H9 (cell line): ENCODE measurements around the gene KLHL7. TPM values are rescaled to one million over a fixed set of nuclear protein-coding genes. Genes with fewer than 3 reads are reported as not detected.

ENCODE experiments used
- DNase-seq: peaks from one replicate; pipeline ENCODE4 v3.0.0-alpha.2; 2017
- H2AFZ ChIP-seq: one replicate; pipeline ENCODE4 v1.6.1; 2013; ENCODE audit warnings: mild to moderate bottlenecking, low read length, control low read depth, moderate library complexity
- H2AK5ac ChIP-seq: 2 replicates; pipeline ENCODE4 v1.6.1; 2013; ENCODE audit warnings: low read length, control low read depth, mixed read lengths; ENCODE audit not compliant: insufficient read length
- H2BK120ac ChIP-seq: one replicate; pipeline ENCODE4 v1.6.1; 2013; ENCODE audit warnings: low read depth, mild to moderate bottlenecking, low read length, control low read depth, inconsistent platforms; ENCODE audit not compliant: poor library complexity, severe bottlenecking
- H2BK12ac ChIP-seq: 2 replicates; pipeline ENCODE4 v1.6.1; 2013; ENCODE audit warnings: low read length, control low read depth, mixed read lengths, low read depth; ENCODE audit not compliant: insufficient read length
- H2BK15ac ChIP-seq: 2 replicates; pipeline ENCODE4 v1.6.1; 2013; ENCODE audit warnings: low read depth, low read length, control low read depth
- H2BK20ac ChIP-seq: one replicate; pipeline ENCODE4 v1.6.1; 2013; ENCODE audit warnings: low read depth, mild to moderate bottlenecking, low read length, control low read depth, inconsistent platforms; ENCODE audit not compliant: poor library complexity, severe bottlenecking
- H2BK5ac ChIP-seq: 2 replicates; pipeline ENCODE4 v1.6.1; 2013; ENCODE audit warnings: low read length, control low read depth, mixed read lengths; ENCODE audit not compliant: insufficient read length
- H3K14ac ChIP-seq: 2 replicates; pipeline ENCODE4 v1.6.1; 2013; ENCODE audit warnings: low read length, control low read depth; ENCODE audit not compliant: insufficient read depth
- H3K18ac ChIP-seq: 2 replicates; pipeline ENCODE4 v1.6.1; 2013; ENCODE audit warnings: low read depth, mild to moderate bottlenecking, mixed read lengths, low read length, control low read depth; ENCODE audit not compliant: insufficient read length
- H3K23ac ChIP-seq: 2 replicates; pipeline ENCODE4 v1.6.1; 2013; ENCODE audit warnings: low read length, control low read depth, mixed read lengths, low read depth; ENCODE audit not compliant: insufficient read length
- H3K23me2 ChIP-seq: 2 replicates; pipeline ENCODE4 v1.6.1; 2013; ENCODE audit warnings: low read depth, mild to moderate bottlenecking, mixed read lengths, low read length, control low read depth; ENCODE audit not compliant: insufficient read length, poor library complexity, severe bottlenecking
- H3K27ac ChIP-seq: 2 replicates; pipeline ENCODE4 v1.5.1; 2013; ENCODE audit warnings: low read length, control low read depth, mixed read lengths, low read depth; ENCODE audit not compliant: insufficient read length
- H3K27me3 ChIP-seq: 2 replicates; pipeline ENCODE4 v1.6.1; 2013; ENCODE audit warnings: low read length, control low read depth, inconsistent platforms; ENCODE audit not compliant: insufficient read depth
- H3K4ac ChIP-seq: 2 replicates; pipeline ENCODE4 v1.6.1; 2013; ENCODE audit warnings: low read depth, mild to moderate bottlenecking, control low read depth, inconsistent platforms, low read length, moderate library complexity
- H3K4me1 ChIP-seq: 2 replicates; pipeline ENCODE4 v1.6.1; 2013; ENCODE audit warnings: low read length, control low read depth, inconsistent platforms; ENCODE audit not compliant: insufficient read depth
- H3K4me2 ChIP-seq: 2 replicates; pipeline ENCODE4 v1.6.1; 2013; ENCODE audit warnings: low read length, control low read depth, mixed read lengths; ENCODE audit not compliant: insufficient read length, insufficient read depth
- H3K56ac ChIP-seq: 2 replicates; pipeline ENCODE4 v1.6.1; 2013; ENCODE audit warnings: low read depth, mild to moderate bottlenecking, mixed read lengths, low read length, control low read depth; ENCODE audit not compliant: insufficient read length
- H3K79me1 ChIP-seq: 2 replicates; pipeline ENCODE4 v1.6.1; 2013; ENCODE audit warnings: low read depth, mild to moderate bottlenecking, moderate library complexity, low read length, control low read depth, inconsistent platforms; ENCODE audit not compliant: insufficient read depth, poor library complexity, severe bottlenecking
- H3K79me2 ChIP-seq: 2 replicates; pipeline ENCODE4 v1.6.1; 2013; ENCODE audit warnings: low read length, control low read depth, inconsistent platforms; ENCODE audit not compliant: insufficient read depth
- H3K9ac ChIP-seq: 2 replicates; pipeline ENCODE4 v1.6.1; 2013; ENCODE audit warnings: low read length, control low read depth, mixed read lengths; ENCODE audit not compliant: insufficient read length; ENCODE audit errors: extremely low read depth
- H3K9me3 ChIP-seq: one replicate; pipeline ENCODE4 v1.6.1; 2013; ENCODE audit warnings: low read depth, low read length, inconsistent platforms; ENCODE audit not compliant: control insufficient read depth
- H3T11ph ChIP-seq: one replicate; pipeline ENCODE4 v1.6.1; 2013; ENCODE audit warnings: mild to moderate bottlenecking, low read length, control low read depth, inconsistent platforms
- H4K20me1 ChIP-seq: one replicate; pipeline ENCODE4 v1.6.1; 2013; ENCODE audit not compliant: control insufficient read depth, insufficient read length, insufficient read depth
- H4K5ac ChIP-seq: 2 replicates; pipeline ENCODE4 v1.6.1; 2013; ENCODE audit warnings: low read depth, mild to moderate bottlenecking, mixed read lengths, low read length, control low read depth; ENCODE audit not compliant: insufficient read length
- H4K8ac ChIP-seq: replicated peaks from 2 replicates; pipeline ENCODE4 v1.6.1; 2013; ENCODE audit warnings: low read length, control low read depth, mixed read lengths, low read depth; ENCODE audit not compliant: insufficient read length
- H4K91ac ChIP-seq: 2 replicates; pipeline ENCODE4 v1.6.1; 2013; ENCODE audit warnings: low read depth, mild to moderate bottlenecking, moderate library complexity, mixed read lengths, low read length, control low read depth; ENCODE audit not compliant: insufficient read length
- H3K27ac Mint-ChIP-seq, 3 experiments: 2 replicates in 2 of 3; 3 replicates in 1 of 3; pipeline ENCODE4 v1.8.0; 2020 to 2021; ENCODE audit warnings: mixed read lengths in 3 of 3, mild to moderate bottlenecking in 1 of 3, moderate library complexity in 1 of 3
- H3K27me3 Mint-ChIP-seq: 2 replicates; pipeline ENCODE4 v1.8.0; 2021; ENCODE audit warnings: low read depth, mild to moderate bottlenecking, moderate library complexity, mixed read lengths
- H3K36me3 Mint-ChIP-seq, 3 experiments: 2 replicates in 2 of 3; 3 replicates in 1 of 3; pipeline ENCODE4 v1.8.0; 2020 to 2021; ENCODE audit warnings: low read depth in 3 of 3, mixed read lengths in 3 of 3; ENCODE audit not compliant: insufficient read depth in 1 of 3
- H3K4me1 Mint-ChIP-seq, 2 experiments: 2 replicates each; pipeline ENCODE4 v1.8.0; 2020; ENCODE audit warnings: mixed read lengths in 2 of 2
- H3K4me3 Mint-ChIP-seq, 2 experiments: 2 replicates in 1 of 2; 3 replicates in 1 of 2; pipeline ENCODE4 v1.8.0; 2020 to 2021; ENCODE audit warnings: mild to moderate bottlenecking in 2 of 2, mixed read lengths in 2 of 2, moderate library complexity in 1 of 2
- H3K9me3 Mint-ChIP-seq, 2 experiments: 2 replicates in 1 of 2; 3 replicates in 1 of 2; pipeline ENCODE4 v1.8.0; 2020; ENCODE audit warnings: mild to moderate bottlenecking in 2 of 2, mixed read lengths in 2 of 2, moderate library complexity in 1 of 2
- WGBS: extraction: QIAGEN DNeasy Blood & Tissue Kit; methylation state at CpG from one replicate; pipeline ENCODE4 v1.1.7; 2013; ENCODE audit warnings: missing lambda C conversion rate, low lambda C conversion rate, mixed read lengths; ENCODE audit not compliant: insufficient read length; ENCODE audit errors: extremely low coverage; 5-methylcytosine and 5-hydroxymethylcytosine counted together
- total RNA-seq: library from RNA; stranded (reverse); gene quantifications from 2 replicates; pipeline ENCODE4 v1.2.1, GENCODE V29; 2021
- TF ChIP-seq, protein P1 (sequence below): fragments of 200-600 bp; sonication (generic); conservative IDR thresholded peaks from 3 replicates; pipeline ENCODE4 v1.8.0; 2021; ENCODE audit warnings: antibody characterized with exemption, mild to moderate bottlenecking

KLHL7 gene
- total RNA-seq, 1 experiment from 2014 or later, result 56.7 TPM

DNA sequence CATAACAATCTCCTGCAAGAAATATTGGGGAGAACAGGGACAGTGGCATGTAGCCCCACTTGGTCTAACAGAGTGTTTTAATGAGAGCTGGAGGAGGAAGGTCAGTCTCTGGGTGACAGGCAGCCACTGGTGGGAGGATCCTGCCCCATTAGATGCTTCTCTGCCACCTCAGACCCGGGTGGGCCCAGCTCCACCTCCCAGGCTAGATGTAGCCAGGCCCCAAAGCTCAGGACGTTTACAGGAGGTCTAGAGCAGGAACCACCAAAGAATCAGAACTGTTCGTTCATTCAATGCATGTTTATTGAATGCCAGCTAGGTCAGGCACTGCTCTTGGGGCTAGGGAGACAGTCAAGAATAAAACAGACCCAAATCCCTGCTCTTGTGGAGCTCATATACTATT is 112.6 kb downstream of the KLHL7 start:
- H3K27me3 ChIP-seq, result no peaks in the 10 kb centered on the region

More for the DNA sequence above, 112.6 kb downstream of the KLHL7 start:
- Mint-ChIP-seq H3K9me3 (no peaks in the 10 kb centered on the region), H3K4me1 (peaks cover 12 to 17% of the 10 kb centered on the region in 2 experiments), H3K4me3 (no peak overlapping the region), H3K36me3 (no peaks in the 10 kb centered on the region), H3K27ac (no peak overlapping the region), H3K27me3 (no peaks in the 10 kb centered on the region)
- no peak overlapping the region for H2BK20ac ChIP-seq
- H3K79me2 ChIP-seq, result no peaks in the 10 kb centered on the region
- TF ChIP-seq, protein P1, sequence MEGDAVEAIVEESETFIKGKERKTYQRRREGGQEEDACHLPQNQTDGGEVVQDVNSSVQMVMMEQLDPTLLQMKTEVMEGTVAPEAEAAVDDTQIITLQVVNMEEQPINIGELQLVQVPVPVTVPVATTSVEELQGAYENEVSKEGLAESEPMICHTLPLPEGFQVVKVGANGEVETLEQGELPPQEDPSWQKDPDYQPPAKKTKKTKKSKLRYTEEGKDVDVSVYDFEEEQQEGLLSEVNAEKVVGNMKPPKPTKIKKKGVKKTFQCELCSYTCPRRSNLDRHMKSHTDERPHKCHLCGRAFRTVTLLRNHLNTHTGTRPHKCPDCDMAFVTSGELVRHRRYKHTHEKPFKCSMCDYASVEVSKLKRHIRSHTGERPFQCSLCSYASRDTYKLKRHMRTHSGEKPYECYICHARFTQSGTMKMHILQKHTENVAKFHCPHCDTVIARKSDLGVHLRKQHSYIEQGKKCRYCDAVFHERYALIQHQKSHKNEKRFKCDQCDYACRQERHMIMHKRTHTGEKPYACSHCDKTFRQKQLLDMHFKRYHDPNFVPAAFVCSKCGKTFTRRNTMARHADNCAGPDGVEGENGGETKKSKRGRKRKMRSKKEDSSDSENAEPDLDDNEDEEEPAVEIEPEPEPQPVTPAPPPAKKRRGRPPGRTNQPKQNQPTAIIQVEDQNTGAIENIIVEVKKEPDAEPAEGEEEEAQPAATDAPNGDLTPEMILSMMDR, result no peak
- no peaks in the 10 kb centered on the region for H3K4me1 ChIP-seq
- no peak overlapping the region for H2BK12ac ChIP-seq
- DNase-seq, result no peak
- H3K4ac ChIP-seq, result no peak overlapping the region
- no peak overlapping the region for H3K4me2 ChIP-seq
- H4K20me1 ChIP-seq, result no peaks in the 10 kb centered on the region
- no peak overlapping the region for H3K9ac ChIP-seq
- H3K27ac ChIP-seq, result no peak overlapping the region
- H3K9me3 ChIP-seq, result no peaks in the 10 kb centered on the region
- no peak overlapping the region for H2BK120ac ChIP-seq
- H3K23ac ChIP-seq, result no peak overlapping the region
- H4K8ac ChIP-seq, result no peak overlapping the region
- no CpG with 5 or more reads among the region's 3 CpGs for WGBS
- no peak overlapping the region for H3K56ac ChIP-seq
- no peak overlapping the region for H2BK15ac ChIP-seq
- no peak overlapping the region for H4K5ac ChIP-seq
- H3K14ac ChIP-seq, result no peak overlapping the region
- no peaks in the 10 kb centered on the region for H3K79me1 ChIP-seq
- H2AFZ ChIP-seq, result no peak overlapping the region
- no peak overlapping the region for H3K18ac ChIP-seq
- H3T11ph ChIP-seq, result no peak overlapping the region
- H3K23me2 ChIP-seq, result no peaks in the 10 kb centered on the region
- no peak overlapping the region for H2AK5ac ChIP-seq
- no peak overlapping the region for H2BK5ac ChIP-seq
- H4K91ac ChIP-seq, result no peak overlapping the region
